NCI-H69 (cell line): ENCODE measurements around the gene TNNT1.
A peak's percentile ranks its signal among the peaks of the same experiment; 100 is the strongest.

Experiments used
- DNase-seq: peaks from one replicate; lab custom pipeline; 2025; lab: John Stamatoyannopoulos, UW

TNNT1 gene

GRCh38 chr19:55141696-55142095 lies 7.3 kb downstream of the TNNT1 start:
- DNase-seq: peak; percentile 54

GRCh38 chr19:55137915-55138314 lies 11.1 kb downstream of the TNNT1 start:
- DNase-seq: no peak

GRCh38 chr19:55136399-55137102 lies 12.5 kb downstream of the TNNT1 start:
- no peak for DNase-seq

- DNase-seq: no peak
Observed at GRCh38 chr19:55134736-55135135, 14.3 kb downstream of the TNNT1 start.

- no peak for DNase-seq
Observed at GRCh38 chr19:55133639-55134444, 15.2 kb downstream of the TNNT1 start.

GRCh38 chr19:55132453-55133129 lies 16.4 kb downstream of the TNNT1 start:
- DNase-seq: no peak

- no peak for DNase-seq
Observed at GRCh38 chr19:55131421-55131820, 17.6 kb downstream of the TNNT1 start.

GRCh38 chr19:55119053-55119452 lies 30.0 kb downstream of the TNNT1 start:
- DNase-seq: no peak

GRCh38 chr19:55118401-55118991 lies 30.5 kb downstream of the TNNT1 start:
- DNase-seq: peak; percentile 57

GRCh38 chr19:55117663-55118391 lies 31.2 kb downstream of the TNNT1 start:
- DNase-seq: peak; percentile 100

- peak; percentile 61 for DNase-seq
Observed at GRCh38 chr19:55116859-55117662, 31.9 kb downstream of the TNNT1 start, which contains the start of gene PPP1R12C. Gene PPP1R12C (minus strand): TSS chr19:55117637. CDS start chr19:55117543, 94 bp downstream.

GRCh38 chr19:55116232-55116858 lies 32.7 kb downstream of the TNNT1 start:
- DNase-seq: peak; percentile 56

GRCh38 chr19:55115446-55116065 lies 33.5 kb downstream of the TNNT1 start:
- DNase-seq: no peak

- DNase-seq: no peak
Observed at GRCh38 chr19:55114566-55115145, 34.4 kb downstream of the TNNT1 start.

- peak; percentile 19 for DNase-seq
Observed at GRCh38 chr19:55113570-55114039, 35.4 kb downstream of the TNNT1 start.

- DNase-seq: no peak
Observed at GRCh38 chr19:55112777-55113569, 36.0 kb downstream of the TNNT1 start.

GRCh38 chr19:55112246-55112776 lies 36.7 kb downstream of the TNNT1 start:
- no peak for DNase-seq

GRCh38 chr19:55111238-55111831 lies 37.7 kb downstream of the TNNT1 start:
- no peak for DNase-seq
